M059J (cell line): ENCODE results near the gene KIF5C. TPM values are rescaled to one million over a fixed set of nuclear protein-coding genes. Genes with fewer than 3 reads are reported as not detected.
"Not testable (repeated sequence)": the region's sequence is repeated elsewhere in the genome, so short reads cannot be mapped to it uniquely, and the experiment has no call there.

Experiments
- DNase-seq: peaks from one replicate; pipeline ENCODE4 v3.0.0-alpha.2; 2012; ENCODE audit warnings: low read depth
- total RNA-seq: library from RNA; depleted of rRNA; stranded (reverse); fragments of >200 nt; shearing (Covaris generic); gene quantifications from 2 replicates; pipeline ENCODE4 v1.2.3, GENCODE V29; 2014

Gene KIF5C
- total RNA-seq, 1 experiment from 2014 or later = 0.54 TPM

DNA sequence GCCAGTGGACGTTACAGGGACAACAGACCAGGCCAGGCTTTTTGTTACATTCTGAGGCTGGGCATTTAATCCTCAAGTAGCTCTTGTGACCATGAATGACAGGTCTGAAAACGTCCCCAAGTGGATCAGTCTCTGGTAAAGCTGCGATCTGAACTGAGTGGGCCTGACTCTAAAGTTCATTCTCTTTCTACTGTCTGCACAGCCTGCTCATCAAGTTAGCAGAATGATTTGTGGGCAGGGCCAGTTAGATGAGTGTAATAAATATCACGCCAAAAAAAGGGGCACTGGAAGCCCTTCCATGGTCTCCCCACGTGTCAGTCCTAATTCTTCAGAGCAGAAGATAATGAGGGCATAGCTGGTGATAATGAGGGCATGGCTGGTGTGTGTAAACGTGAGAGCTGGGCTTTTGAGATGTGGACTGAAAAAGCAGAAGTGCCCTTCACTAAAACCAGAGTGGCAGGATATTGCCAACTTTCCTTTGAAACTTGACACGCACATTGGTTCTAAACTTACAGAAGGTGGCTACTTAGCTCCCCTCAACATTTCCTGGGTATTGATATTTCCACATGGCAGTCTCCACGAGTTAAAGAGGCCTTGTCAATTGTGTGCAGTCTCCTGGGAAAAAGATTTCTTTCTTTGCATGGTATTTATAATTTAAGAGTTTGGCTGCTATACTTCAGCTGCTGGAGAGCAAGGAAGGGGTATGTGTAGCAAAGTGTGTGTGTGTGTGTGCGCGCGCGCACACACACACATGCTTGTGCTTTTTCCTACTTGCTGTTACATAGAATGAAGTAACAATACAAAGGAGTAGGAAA, 90.8 kb downstream of the KIF5C start:
- DNase-seq = no peak

DNA sequence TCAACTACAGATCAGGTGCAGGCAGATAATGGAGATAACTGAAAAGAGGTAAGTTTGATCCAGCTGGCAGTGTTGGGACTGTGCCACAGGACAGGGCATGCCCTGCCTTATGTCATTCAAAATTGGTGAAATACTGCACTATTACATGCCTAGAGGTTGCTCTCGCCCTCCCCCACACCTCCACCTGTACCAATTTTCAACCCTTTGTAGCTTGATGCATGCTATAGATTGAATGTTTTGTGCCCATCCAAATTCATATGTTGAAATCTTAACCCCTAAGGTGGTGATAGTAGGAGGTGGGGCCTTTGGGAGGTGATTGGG, 91.4 kb downstream of the KIF5C start:
- DNase-seq = no peak

DNA sequence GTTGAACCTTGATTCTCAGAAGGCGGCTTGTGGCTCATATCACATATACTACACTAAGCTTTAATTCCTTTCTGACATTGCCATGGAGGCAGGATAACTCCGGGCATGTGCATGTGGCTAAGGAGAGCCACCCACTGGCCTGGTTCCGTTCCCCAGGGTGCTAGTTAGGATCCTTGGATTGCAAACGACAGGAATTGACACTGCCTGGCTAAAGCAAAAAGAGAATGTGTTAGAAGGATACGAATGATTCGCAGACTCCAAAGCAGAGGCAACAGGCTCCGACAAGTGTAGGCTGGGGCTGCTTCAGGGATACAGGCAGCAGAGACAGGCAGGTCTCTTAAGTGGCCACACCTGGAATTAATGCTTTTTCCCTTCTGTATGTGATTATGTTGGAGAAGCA, 92.0 kb downstream of the KIF5C start:
- no peak for DNase-seq

DNA sequence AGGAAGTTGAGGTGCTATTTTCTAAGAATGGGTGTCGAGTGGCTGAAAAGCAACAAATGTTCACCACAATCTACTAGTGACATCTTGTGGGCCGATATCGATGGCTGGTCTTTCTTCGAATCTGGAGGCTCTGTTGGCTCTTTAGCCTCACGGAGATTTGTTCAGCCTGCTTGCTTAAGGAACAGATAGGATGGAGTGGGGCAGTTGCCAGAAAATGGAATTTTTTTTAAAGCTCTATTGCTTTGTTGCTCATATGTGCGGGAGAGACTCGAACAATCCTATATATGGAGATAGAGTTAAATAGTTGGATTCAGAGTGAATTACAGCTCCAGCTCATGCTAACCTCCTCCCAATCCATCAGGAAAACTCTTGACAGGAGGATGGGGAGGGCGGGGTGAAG, 92.6 kb downstream of the KIF5C start:
- DNase-seq = no peak

DNA sequence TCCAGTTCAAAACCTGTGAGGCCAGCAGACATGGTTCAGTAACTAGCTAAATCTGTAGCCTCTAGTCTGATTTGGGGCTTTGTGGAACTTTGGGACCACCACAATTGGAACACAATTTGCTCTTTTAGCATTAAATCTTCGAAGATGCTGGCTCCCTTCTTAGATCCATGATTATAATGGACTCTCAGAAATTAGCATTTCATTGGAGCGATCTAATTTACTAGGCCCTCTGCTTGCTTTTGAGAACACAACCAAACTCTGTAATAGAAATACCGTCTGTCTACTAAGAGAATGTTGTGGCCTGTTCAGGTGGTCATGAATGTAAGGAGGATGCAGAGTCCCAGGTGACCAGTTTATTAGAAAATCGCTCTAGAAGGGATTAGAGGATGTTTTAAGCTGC, 93.3 kb downstream of the KIF5C start:
- no peak for DNase-seq

DNA sequence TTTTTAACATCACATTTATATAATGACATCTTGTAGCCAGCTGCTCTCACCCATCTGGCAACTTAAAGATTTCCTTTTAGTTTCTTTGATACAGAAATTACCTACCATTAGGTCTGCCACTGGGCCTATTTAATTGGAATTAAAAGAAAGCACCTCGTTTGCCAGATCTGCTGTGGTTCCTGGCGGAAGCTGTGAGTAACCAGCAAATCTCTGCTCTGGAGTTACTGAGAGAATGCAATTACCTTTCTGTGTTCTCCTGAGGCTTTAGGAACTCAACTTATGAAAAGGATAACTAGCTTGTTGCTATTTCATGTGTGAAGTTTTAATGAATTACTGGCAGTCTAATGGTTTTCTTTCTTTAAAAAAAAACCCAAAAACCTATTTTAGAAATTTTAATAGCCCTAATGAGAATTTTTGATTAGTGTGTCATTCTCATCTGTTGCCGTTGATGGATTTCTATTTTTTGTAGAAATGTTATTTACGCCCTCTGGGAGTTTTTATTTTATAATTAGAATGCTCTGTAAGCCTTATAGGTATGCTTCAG, 93.8 kb downstream of the KIF5C start:
- no peak for DNase-seq

DNA sequence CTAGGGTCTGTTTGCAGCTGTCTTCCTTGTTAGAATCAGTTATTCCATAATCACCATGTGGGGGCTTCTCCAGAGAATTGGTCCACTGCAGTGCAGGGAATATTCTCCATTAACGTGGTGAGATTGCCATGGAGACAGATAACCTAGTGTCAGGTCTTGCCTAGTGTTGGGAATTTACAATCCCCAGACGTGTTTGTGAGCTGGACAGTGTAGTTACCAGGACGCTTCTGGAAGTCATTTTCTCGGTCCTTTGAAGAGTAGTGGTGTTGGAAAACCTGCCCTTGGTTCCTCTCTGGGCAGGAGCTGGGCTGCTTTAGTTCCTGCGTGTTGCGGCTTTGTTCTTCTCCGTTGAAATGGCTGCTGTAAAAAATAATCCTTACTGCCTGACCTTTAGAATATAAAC, 94.6 kb downstream of the KIF5C start:
- DNase-seq = no peak

DNA sequence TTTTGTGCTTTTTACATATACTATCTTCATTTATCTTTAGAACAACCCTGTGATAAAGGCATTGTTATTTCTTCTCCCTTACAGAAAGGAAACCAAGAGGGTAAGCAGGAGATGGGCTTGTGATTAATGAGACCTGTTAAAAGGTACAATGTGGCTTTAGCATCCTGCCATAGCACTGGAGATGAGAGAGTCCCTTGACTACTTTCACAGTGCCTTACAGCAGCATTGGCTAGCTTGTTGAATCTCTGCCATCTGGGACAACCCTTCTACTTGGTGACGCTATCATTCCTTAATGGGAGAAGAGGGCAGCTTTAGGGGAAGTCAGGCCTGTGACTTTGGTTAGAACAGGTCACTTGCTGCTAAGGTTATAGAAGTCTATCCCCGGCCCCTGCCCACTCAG, 95.4 kb downstream of the KIF5C start:
- no peak for DNase-seq

DNA sequence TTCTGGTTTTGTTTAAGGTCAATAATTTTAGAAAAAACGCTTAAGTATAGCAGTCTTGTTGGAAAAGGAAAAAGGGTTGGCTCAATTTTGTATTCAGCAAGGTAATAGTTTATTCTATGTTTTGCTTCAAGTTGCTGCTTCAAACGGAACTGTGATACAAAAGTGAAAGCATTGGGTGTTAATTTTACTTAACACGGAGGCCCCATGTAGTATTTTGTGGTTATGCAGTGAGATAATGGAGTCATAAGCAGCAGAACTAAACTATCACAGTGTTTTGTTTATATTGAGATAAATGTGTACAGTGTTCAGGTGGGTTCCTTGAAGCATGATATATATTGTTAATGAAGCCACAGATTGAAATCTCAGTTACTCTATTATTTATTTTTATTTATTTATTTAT, 96.5 kb downstream of the KIF5C start:
- DNase-seq = no peak

DNA sequence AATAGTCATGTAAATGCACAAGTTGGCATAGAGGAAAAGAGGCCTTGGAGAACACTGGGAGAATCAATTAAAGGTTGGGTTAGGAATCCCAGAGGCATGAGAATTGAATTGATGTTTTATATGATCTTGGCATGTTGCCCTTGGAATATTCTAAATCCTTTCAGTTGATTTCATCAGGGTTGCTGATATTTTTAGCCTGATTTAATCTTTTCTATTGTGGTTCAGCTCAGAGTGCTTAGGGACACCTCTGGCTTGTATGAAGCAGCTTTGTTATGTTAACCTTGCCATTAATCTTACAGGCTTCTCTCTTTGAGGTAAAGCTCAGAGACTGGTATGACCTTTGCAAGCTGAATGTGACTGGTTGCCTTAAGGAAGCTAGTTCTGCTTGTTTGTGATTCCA, 99.1 kb downstream of the KIF5C start:
- no peak for DNase-seq

DNA sequence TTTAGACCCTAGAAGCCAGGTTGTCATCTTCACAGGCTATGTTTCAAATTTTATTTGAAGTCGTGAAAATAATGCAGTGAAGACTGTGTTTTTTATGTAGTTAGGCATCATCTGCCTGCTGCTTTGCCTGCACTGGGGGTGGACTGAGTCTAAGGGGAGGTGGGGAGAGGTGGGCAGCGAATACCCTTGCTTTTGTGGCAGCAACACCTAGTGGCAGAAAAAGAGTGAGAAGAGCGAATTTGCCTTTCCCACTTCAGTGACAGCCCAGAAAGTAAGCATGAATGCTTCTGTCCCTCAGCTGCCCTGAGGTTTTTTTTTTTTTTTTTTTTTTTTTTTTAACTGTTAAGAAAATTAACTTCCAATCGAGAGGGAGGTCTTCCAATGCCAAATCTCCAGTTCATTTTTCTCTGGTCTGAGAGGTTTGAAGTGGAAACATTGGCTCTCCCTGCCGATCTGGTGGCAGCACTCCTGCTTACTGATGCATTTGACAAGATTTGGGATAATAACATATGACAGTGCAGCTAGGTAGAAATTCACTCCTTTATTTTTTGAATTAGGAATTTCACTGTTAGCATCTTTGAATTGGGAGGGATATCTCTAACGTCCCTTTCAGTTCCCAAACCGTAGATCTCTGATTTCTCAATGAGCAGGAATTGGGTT, 103.1 kb downstream of the KIF5C start:
- no peak for DNase-seq

DNA sequence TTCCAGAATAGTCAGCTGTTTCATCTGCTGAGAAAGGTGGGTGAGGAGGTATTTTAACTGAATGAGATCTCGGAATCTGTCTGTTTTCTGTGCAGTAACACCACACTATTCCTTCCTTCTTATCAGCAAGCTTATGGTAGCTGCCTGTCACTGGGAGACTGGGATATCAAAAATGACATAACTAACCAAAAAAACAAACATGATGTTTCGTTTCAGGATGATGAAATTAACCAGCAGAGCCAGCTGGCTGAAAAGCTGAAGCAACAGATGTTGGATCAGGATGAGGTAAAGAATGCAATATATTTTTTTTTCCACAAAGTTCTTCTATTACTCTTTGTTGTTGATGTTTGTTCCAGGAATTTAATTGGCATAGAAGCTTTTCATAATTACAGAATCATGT, 103.7 kb downstream of the KIF5C start:
- no peak for DNase-seq

DNA sequence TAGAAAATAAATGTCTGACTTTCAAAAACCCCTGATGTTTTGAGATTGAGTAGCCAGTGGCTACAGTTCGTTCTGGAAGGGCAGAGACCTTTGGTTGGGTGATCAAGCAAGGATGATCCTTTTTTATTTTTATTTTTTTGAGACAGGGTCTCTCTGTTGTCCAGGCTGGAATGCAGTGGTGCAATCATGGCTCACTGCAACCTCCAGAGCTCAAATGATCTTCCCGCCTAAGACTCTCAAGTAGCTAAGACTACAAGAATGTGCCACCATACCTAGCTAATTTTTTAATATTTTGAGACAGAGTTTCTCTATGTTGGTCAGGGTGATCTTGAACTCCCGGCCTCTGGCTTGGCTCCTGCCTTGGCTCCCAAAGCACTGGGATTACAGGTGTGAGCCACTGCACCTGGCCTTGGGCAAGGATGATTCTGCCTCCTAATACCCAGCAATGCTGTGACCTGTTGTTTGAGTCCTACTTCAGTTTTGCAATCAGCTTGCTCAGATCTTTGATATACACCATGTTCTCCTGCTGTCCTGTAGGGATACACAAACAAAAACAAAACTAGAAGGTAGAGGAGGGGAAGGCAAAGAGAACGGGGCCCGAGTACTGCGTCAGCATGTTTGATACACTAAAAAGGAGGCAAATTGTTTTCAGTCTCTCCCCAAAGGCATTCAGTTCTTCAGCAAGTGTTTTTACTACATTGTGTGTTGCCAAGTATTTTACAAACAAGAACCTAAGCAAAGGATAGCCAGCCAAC, 104.3 kb downstream of the KIF5C start:
- no peak for DNase-seq

DNA sequence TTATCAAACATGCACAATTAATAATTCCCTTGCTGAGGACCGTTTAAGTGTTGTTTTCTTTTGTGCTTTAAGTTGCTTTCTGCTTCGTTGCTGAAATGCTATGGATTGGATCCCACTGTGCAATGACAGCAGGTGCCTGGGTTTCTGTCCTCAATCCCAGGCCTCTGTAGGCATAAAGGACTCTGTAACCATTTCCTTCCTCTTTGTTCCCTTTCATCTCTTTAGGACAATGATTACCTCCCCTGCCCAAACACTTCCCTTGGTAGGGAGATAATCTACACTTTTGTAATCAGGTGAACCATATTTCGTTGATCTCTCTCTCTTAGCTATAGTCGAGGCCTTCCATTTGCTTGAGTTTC, 104.9 kb downstream of the KIF5C start:
- DNase-seq = no peak

DNA sequence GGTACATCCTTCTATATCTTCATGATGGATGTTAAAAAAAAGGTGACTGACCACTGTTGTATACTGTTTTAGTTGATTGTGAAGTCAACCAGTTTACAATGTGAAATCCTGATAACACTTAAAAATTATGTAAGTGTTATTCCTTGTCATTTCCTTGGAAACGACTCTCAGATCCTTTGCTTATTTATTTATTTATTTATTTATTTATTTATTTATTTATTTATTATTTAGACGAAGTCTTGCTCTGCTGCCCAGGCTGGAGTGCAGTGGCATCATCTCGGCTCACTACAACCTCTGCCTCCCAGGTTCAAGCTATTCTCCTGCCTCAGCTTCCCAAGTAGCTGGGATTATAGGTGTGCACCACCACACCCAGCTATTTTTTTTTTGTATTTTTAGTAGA, 105.5 kb downstream of the KIF5C start:
- not testable (repeated sequence) for DNase-seq

DNA sequence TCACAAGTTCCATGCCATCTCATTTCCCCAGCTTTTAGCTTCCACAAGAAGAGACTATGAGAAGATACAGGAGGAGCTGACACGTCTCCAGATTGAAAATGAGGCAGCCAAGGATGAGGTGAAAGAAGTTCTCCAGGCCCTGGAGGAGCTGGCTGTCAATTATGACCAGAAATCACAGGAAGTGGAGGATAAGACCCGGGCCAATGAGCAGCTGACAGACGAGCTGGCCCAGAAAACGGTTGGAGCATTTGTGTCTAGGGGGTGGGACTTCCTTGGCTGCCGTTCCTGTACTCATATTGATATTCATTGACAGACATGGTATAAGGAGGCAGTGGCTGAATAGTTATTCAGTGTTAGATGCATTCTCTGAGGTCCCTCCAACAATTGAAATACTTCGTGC, 106.3 kb downstream of the KIF5C start:
- DNase-seq = peak; percentile 8

DNA sequence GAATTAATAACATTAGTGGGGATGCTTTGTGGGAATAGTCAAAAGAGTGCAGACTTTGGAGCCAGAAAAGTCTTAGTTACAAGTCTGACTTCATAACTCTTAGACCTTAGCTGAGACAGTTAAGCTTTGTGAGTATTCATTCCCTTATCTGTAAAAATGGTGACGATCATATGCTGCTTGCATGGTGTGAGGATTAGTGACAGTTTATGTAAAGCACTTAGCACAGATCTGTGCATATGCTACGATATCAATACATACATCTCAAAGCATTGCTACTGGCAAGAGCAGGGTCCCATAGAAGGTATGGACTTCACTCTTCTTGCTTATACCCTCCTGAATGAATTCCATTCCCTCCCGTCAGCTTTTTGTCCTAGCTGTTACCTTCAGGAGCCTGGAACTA, 106.8 kb downstream of the KIF5C start:
- no peak for DNase-seq

DNA sequence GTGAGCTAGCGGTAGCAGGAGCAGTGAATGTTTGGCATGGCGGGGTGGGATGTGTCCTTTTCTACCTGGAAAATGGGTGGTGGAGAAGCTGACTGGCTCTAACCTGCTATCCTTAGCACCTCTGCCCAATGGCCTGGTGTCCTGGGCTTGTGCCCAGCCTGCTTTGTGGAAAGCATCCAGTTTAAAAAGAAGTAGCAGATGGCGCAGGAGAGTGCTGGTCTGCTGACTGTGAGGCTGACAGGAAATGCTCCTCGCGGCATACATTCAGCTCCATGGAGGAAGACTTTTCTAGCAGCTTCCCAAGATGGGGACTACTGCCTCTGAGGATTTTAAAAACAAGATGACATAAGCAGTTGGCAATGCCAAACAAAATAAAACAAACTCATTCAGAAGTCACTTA, 107.3 kb downstream of the KIF5C start:
- DNase-seq = peak; percentile 6

DNA sequence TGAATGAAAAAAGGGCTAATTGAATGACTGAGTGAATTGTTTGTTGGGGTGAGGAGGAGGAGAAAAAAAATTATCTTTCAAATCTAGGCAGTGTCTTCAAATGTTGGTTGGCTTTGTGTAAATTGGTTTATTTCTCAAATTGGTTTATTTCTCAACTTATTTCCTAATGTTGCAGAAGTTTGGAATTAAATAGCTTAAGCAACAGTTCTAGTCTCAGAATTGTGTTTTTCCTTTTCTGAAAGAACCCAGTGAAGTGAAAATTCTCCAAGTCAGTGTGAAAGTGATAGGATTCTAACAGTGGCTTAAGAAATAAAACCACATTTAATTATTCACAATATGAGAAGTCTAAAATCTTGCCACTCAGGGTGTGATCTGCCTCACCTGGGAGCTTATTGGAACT, 108.9 kb downstream of the KIF5C start:
- no peak for DNase-seq

DNA sequence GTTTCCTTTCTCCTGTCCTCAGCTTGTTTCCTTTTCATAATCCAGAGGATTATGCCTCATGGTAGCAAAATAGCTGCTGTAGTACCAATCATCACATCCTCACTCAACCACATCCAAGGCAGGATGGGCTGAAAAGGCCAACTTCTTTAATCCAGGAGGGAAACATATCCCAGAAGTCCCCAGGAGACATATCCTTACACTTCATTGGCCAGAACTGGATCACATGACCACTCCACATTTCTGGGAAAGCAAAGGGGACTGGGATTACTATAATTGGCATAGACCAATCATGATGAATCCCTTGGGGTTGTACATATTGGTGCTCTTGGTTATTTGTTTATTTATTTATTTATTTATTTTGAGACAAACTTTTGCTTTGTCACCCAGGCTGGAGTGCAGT, 109.4 kb downstream of the KIF5C start:
- no peak for DNase-seq

DNA sequence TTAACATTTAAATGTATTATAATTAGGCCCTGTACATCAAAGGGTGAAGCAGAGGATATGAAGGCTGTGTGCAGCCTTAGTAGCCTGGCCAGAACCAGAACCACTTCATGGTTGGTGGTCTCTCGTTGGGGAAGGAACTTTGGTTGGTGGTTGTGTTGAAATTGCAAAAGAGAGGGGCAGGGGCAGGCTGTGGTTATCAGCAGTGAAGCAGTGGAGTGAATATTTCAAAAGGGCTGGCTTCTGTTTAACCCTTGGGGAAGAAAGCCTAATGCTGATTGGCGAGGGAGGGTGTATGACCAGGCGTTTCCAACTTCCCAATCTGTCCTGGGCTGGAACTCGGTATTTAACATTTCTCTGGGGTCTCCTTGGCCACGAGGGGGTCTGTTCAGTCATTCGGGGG, 112.3 kb downstream of the KIF5C start:
- DNase-seq = no peak

DNA sequence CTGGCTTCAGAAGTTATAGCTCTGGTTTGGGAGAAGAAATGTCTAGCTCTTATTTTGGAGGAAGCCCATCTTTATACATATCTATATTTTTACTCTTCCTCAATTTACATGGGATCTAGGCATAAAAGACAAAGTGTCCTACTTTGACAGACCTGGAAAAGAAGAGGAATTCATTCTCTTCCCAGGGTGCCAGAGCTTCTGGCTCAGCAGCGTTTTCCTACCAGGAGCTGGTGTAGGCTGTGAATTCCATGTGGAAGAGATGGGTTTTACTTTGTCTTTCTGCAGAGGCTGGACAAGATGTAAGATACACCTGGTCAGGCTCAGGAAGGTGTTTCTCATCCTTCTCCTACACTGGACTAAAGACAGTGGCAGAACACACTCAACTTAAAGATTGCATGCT, 113.3 kb downstream of the KIF5C start:
- no peak for DNase-seq
